ENCODE results near the gene LCE1E.

The LCE1E gene, protein sequence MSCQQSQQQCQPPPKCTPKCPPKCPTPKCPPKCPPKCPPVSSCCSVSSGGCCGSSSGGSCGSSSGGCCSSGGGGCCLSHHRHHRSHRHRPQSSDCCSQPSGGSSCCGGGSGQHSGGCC

DNA sequence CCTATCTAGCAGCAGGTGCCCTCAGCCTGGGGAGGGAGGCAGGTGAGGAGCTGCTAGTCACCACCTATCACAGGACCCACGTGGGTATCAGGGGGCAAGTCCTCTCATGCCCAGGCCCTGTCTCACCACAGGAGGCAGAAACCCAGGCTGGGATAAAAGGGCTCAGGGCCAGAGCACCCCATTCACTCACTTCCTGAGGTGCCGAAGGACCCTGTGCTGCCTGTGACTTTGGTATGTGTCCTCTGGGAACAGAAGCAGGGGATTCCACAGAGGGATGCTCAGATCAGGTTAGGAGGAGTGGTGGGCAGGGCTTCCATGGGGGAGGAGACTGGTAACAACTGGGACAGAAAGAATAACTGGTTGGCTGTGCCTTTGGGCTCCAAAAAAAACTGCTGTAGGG, at the start of gene LCE1E:
Gene LCE1E (plus strand): TSS at position 181 of the 400 bp plus-strand sequence. CDS start 1,043 bp downstream, outside the sequence.
- no peak for DNase-seq

DNA sequence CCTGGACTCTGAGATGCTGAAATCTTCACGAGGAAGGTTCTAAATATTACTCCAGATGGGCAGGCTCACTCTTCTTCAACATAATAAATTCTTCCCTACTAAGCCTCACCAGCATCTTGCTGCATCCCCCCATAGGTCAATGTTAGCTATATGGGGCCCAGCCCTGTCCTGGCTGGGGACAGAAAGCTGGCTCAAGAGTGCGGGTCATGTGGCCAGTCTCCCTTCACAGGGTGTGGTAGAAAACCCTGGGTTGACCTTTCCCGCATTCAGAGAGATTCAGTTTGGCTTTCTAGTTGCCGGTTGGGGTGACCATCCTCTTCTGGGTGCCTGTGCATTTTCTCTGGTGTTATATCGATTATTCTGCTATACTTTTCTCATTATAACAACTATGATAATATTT, 48.1 kb upstream of the LCE1E start:
- DNase-seq: no peak

- DNase-seq: no peak
Observed at GRCh38 chr1:152739841-152740240, 46.2 kb upstream of the LCE1E start.

DNA sequence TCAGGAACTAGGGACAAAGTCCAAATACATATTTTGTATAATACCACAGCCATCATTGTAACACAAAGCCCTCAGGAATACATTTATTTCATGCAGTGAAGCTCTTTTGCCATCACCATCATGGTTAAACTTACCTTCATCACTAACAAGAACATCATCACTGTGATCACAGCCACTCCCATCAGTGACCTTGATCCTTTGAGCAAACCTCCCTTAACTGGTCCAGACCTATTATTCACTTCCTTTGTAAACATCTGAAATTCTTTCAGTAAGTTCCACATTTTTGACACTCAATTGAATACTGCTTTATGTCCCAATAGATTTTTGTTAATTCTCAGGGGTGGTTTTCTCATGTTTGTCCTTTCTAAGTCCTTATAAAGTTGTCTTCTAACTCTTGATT, 44.4 kb upstream of the LCE1E start:
- no peak for DNase-seq

- no peak for DNase-seq
Observed at GRCh38 chr1:152743371-152744145, 42.5 kb upstream of the LCE1E start.

DNA sequence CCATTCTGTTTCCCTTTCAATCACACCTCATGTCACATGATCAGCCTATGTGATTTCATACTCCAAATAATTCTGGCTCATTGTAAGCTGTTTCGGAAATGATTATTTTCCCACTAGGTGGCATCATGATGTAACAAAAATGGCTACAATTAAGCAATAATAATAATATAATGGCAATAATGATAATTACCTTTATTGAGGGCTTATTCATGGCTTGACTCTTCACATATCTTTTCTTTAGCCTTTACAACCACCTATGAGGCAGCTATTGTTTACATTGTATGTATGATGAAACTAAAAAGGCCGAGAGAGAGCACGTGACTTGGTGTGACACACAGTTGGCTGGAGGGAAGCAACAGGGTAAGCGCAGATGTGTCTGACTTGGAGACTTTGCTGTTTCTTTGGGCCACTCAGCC, 40.8 kb upstream of the LCE1E start:
- no peak for DNase-seq

DNA sequence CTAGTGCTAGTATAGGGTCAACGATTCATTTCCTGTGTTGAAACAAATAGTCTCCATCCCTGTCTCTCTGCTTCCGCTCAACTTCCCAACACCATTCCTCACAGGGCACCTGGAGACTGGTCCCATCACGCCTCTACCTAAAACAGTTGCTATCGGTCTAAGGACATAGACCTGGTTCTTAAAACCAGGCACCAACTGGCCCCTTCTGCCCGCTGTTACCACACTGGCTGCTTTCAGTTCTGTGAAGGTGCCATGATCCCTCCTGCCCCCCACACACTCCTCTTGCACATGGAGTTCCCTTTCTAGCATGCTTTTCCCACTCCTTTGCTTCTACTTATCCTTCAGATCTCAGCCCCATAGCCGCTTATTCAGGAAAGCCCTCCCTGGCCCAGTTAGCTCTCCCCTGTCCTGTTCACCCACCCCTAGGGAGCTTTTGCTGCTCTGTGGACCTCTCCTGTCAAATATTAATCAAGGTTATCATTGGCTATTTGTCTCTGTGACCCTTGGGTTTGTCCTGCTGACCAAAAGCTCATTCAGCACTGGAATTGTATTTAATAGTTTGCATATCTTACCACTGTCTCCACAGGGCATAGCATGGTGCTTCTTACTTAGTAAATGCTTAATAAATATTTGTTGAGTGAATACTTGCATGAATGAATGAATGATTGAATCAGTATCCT, 40.2 kb upstream of the LCE1E start:
- DNase-seq: no peak

GRCh38 chr1:152747831-152748230, 38.2 kb upstream of the LCE1E start:
- no peak for DNase-seq

DNA sequence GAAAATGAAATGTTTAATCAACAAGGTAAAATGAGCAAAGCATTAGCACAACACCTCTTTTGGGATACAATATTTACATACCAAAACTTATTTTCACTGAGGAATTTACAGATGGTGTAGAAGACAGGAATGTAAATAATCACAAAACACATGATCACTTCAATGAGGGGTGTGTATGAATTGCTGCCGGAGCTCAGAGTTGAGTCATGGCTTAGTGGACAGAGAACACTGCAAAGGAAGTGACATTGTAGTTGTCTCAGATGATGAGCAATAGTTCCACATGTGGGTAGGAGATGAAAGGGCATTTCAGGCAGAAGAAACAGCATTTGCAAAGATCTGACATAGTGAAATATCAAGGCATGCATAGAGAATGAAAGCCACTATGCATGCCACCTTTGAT, 33.8 kb upstream of the LCE1E start:
- no peak for DNase-seq

GRCh38 chr1:152753586-152753985, 32.5 kb upstream of the LCE1E start:
- DNase-seq: no peak

GRCh38 chr1:152756872-152757271, 29.2 kb upstream of the LCE1E start:
- DNase-seq: no peak

- no peak for DNase-seq
Observed at GRCh38 chr1:152757747-152758146, 28.3 kb upstream of the LCE1E start, which contains the start of gene KPRP. Gene KPRP (plus strand): TSS chr1:152758025. CDS start chr1:152759589, 1,564 bp downstream.

GRCh38 chr1:152758636-152759035, 27.4 kb upstream of the LCE1E start:
- no peak for DNase-seq

- no peak for DNase-seq
Observed at GRCh38 chr1:152759453-152760173, 26.4 kb upstream of the LCE1E start.

- DNase-seq: no peak
Observed at GRCh38 chr1:152760551-152761190, 25.4 kb upstream of the LCE1E start.

DNA sequence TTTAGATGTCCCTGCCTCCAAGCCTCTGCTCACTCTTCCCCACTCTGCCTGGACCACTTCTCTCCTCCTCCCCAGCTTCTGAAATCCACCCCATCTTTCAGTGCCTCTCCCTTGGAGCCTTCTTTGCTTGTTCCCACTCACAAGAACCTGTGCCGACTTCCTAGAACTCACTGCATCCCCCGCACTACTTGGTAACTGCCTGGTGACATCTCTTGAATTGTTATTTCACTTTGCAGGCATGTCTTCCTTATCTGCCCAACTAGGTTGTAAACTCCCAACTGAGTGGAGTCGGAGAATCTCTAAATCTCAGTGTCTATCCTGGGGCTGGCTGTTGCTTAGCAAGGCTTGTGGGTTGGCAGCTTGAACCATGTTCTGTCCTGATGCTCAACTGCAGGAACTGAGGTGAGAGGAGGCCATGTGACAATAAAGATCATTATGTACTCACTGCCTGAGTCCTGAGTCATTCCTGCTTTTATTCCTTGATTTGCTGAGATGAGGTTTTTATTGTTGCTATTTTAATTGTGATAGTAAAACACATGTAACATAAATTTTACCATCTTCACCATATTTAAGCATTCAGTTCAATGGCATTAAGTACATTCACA, 24.3 kb upstream of the LCE1E start:
- DNase-seq: no peak

DNA sequence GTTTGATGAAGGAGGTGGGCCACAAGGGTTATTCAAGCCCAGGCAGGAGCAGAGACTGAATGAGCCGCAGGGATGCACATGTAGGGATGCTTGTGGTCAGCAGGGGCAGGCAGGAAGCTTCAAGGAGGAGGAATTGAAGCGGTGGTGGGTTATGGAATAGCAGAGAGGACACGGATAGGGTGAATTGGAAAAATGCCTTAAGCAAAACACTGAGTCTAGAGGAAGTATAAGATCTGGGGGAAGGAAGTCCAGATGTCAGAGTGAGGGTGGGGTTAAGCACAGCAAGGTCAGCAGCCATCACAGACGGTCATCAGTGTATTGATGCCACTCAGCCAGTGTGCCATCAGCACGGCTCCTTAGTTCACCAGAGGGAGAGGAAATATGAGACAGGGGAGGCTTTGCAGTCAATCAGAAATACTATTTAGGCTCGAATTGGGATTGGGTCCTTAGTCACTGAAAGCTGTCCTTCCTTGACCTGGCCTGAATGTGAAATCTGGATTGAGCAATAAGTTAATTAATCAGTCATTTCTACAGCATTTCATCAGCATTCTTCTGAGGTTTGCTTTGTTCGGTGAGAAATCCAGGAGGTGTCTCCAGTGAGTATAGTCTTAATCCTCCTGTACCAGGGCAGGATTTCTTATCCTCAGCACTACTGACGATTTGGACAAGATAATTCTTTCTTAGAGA, 17.1 kb upstream of the LCE1E start:
- no peak for DNase-seq

DNA sequence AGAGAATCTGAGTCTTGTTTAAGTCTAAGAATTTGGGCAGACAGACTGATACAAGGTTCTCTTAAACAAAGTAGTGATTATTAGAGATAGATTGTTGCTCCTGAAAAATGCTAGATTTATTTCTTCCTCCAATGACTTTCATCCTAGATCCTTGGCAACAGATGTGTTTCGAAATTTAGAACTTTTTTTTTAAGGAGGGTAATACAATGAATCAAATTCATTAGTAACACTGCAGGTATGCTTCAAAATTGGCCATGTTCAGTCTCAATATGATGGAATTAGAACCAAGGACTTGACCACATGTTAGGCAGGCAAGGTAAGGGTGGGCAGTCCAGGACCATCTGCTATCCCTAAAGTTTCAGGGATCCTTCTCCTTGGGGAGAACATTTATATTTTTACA, 15.6 kb upstream of the LCE1E start:
- DNase-seq: no peak

GRCh38 chr1:152774875-152775274, 11.2 kb upstream of the LCE1E start, which contains the start of gene LCE1F:
Gene LCE1F (plus strand): TSS chr1:152775140. CDS start chr1:152776372, 1,232 bp downstream.
- no peak for DNase-seq

DNA sequence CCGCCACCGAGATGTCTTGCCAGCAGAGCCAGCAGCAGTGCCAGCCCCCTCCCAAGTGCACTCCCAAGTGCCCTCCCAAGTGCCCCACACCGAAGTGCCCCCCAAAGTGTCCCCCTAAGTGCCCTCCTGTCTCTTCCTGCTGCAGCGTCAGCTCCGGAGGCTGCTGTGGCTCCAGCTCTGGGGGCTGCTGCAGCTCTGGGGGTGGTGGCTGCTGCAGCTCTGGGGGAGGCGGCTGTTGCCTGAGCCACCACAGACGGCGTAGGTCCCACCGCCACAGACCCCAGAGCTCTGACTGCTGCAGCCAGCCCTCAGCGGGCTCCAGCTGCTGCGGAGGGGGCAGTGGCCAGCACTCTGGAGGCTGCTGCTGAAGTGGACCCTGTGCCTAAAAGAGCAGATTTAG, 9.7 kb upstream of the LCE1E start:
- DNase-seq: no peak

- no peak for DNase-seq
Observed at GRCh38 chr1:152777510-152778137, 8.4 kb upstream of the LCE1E start.
